BLaER1 treated with 17β-estradiol and CSF1 and Interleukin-3, amounts not matched to agents 10 nM and 100 nM (cell line): ENCODE data around the gene CD6.
A peak's percentile ranks its signal among the peaks of the same experiment; 100 is the strongest.
"Not testable (repeated sequence)": the region's sequence is repeated elsewhere in the genome, so short reads cannot be mapped to it uniquely, and the experiment has no call there.

Experiments used
- H3K27ac ChIP-seq, 11 experiments: shearing (Covaris generic); formaldehyde crosslinking; 2 replicates each; pipeline ENCODE4 v1.8.1; 2022
- H3K27me3 ChIP-seq, 11 experiments: shearing (Covaris generic); formaldehyde crosslinking; 2 replicates each; pipeline ENCODE4 v1.8.1; 2022
- H3K36me3 ChIP-seq, 11 experiments: shearing (Covaris generic); formaldehyde crosslinking; 2 replicates each; pipeline ENCODE4 v1.8.1; 2022
- H3K4me1 ChIP-seq, 10 experiments: shearing (Covaris generic); formaldehyde crosslinking; 2 replicates each; pipeline ENCODE4 v1.8.1; 2022
- H3K4me2 ChIP-seq, 11 experiments: shearing (Covaris generic); formaldehyde crosslinking; 2 replicates each; pipeline ENCODE4 v1.8.1; 2022
- H3K4me3 ChIP-seq, 10 experiments: shearing (Covaris generic); formaldehyde crosslinking; 2 replicates each; pipeline ENCODE4 v1.8.1; 2022
- H3K9ac ChIP-seq, 11 experiments: shearing (Covaris generic); formaldehyde crosslinking; 2 replicates each; pipeline ENCODE4 v1.8.1; 2022
- H3K9me3 ChIP-seq, 11 experiments: shearing (Covaris generic); formaldehyde crosslinking; replicated peaks in 1 of 11; 2 replicates each; pipeline ENCODE4 v1.8.1; 2022
- H4K20me1 ChIP-seq, 11 experiments: shearing (Covaris generic); formaldehyde crosslinking; 2 replicates each; pipeline ENCODE4 v1.8.1; 2022
- Cebpa-rat ChIP-seq, 11 experiments: shearing (Covaris generic); IDR thresholded peaks; 2 replicates each; pipeline ENCODE4 v1.8.1; 2022

The CD6 gene

GRCh38 chr11:60964801-60965200 is 6.7 kb upstream of the CD6 start:
- TF ChIP-seq Cebpa-rat (IDR thresholded peaks at IDR 0.05), result no peak
- Histone ChIP-seq H3K4me1 (peaks cover 4 to 10% (median 7%) of the 10 kb centered on the region in 10 experiments; a peak in 17 of 20 replicates), H3K9me3 (peaks cover 6 to 17% (median 11%) of the 10 kb centered on the region in 11 experiments; a peak in 15 of 22 replicates), H3K4me2 (no peak overlapping the region), H3K27ac (no peak overlapping the region), H3K36me3 (no peaks in the 10 kb centered on the region), H4K20me1 (no peaks in the 10 kb centered on the region), H3K27me3 (no peaks in the 10 kb centered on the region), H3K4me3 (no peak overlapping the region), H3K9ac (no peak overlapping the region)

GRCh38 chr11:60966890-60967289 is 4.6 kb upstream of the CD6 start:
- Histone ChIP-seq H3K9ac (no peak overlapping the region), H3K9me3 (peaks cover 6 to 17% (median 10%) of the 10 kb centered on the region in 11 experiments; a peak in 15 of 22 replicates), H4K20me1 (no peaks in the 10 kb centered on the region), H3K36me3 (no peaks in the 10 kb centered on the region), H3K4me2 (peak overlapping the region in 3 of 11 experiments; percentile 13 to 54 (median 47); a peak in 4 of 22 replicates), H3K4me1 (peaks cover 15 to 27% (median 16%) of the 10 kb centered on the region in 10 experiments), H3K4me3 (no peak overlapping the region), H3K27ac (no peak overlapping the region), H3K27me3 (peaks cover 0 to 11% (median 6%) of the 10 kb centered on the region in 11 experiments; a peak in 13 of 22 replicates)
- TF ChIP-seq Cebpa-rat (IDR thresholded peaks at IDR 0.05), result no peak

- peaks cover 6 to 17% (median 10%) of the 10 kb centered on the region in 11 experiments; a peak in 15 of 22 replicates for H3K9me3 ChIP-seq
- no peak overlapping the region for H3K27ac ChIP-seq
- peaks cover 11 to 24% (median 19%) of the 10 kb centered on the region in 11 experiments for H3K27me3 ChIP-seq
- H3K4me1 ChIP-seq, result peaks cover 21 to 31% (median 24%) of the 10 kb centered on the region in 10 experiments
- no peaks in the 10 kb centered on the region for H3K36me3 ChIP-seq
- TF ChIP-seq Cebpa-rat (IDR thresholded peaks at IDR 0.05), result no peak
- no peak overlapping the region for H3K9ac ChIP-seq
- H4K20me1 ChIP-seq, result 0 out of 22 replicates have a peak, but pooled peaks cover 0 to 4% (median 0%) of the 10 kb centered on the region in 11 experiments
- no peak overlapping the region for H3K4me3 ChIP-seq
- no peak overlapping the region for H3K4me2 ChIP-seq
Observed at GRCh38 chr11:60968223-60968622, 3.3 kb upstream of the CD6 start.

- Histone ChIP-seq H3K4me1 (peaks cover 22 to 41% (median 32%) of the 10 kb centered on the region in 10 experiments), H3K36me3 (no peaks in the 10 kb centered on the region), H3K27me3 (peaks cover 20 to 39% (median 31%) of the 10 kb centered on the region in 11 experiments), H4K20me1 (0 out of 22 replicates have a peak, but pooled peaks cover 0 to 4% (median 0%) of the 10 kb centered on the region in 11 experiments), H3K4me3 (no peak overlapping the region), H3K27ac (no peak overlapping the region), H3K9me3 (peaks cover 6 to 17% (median 10%) of the 10 kb centered on the region in 11 experiments; a peak in 15 of 22 replicates), H3K4me2 (peak overlapping the region in 9 of 11 experiments; percentile 28 to 93 (median 81); a peak in 16 of 22 replicates), H3K9ac (no peak overlapping the region)
- no peak for TF ChIP-seq Cebpa-rat (IDR thresholded peaks at IDR 0.05)
Observed at GRCh38 chr11:60970369-60970774, 1.1 kb upstream of the CD6 start.

GRCh38 chr11:60970890-60971289 is 590 bp upstream of the CD6 start:
- H3K4me2 ChIP-seq, result peak overlapping the region in 9 of 11 experiments; percentile 57 to 93 (median 81); a peak in 17 of 22 replicates
- no peak overlapping the region for H3K9ac ChIP-seq
- peaks cover 6 to 17% (median 10%) of the 10 kb centered on the region in 11 experiments; a peak in 15 of 22 replicates for H3K9me3 ChIP-seq

GRCh38 chr11:60972182-60973030 is 926 bp downstream of the CD6 start:
- peaks cover 6 to 15% (median 10%) of the 10 kb centered on the region in 11 experiments; a peak in 15 of 22 replicates for H3K9me3 ChIP-seq
- H3K4me2 ChIP-seq, result peak overlapping the region; percentile 30 to 93 (median 80); a peak in 21 of 22 replicates
- H3K27ac ChIP-seq, result no peak overlapping the region
- H3K27me3 ChIP-seq, result peaks cover 20 to 39% (median 31%) of the 10 kb centered on the region in 11 experiments
- 0 out of 22 replicates have a peak, but pooled peaks cover 0 to 4% (median 0%) of the 10 kb centered on the region in 11 experiments for H4K20me1 ChIP-seq
- H3K4me3 ChIP-seq, result no peak overlapping the region
- no peak overlapping the region; a peak in 1 of 22 replicates for H3K9ac ChIP-seq
- TF ChIP-seq Cebpa-rat (IDR thresholded peaks at IDR 0.05), result no peak
- no peaks in the 10 kb centered on the region for H3K36me3 ChIP-seq
- H3K4me1 ChIP-seq, result peaks cover 23 to 53% (median 42%) of the 10 kb centered on the region in 10 experiments

More at GRCh38 chr11:60970890-60971289, 590 bp upstream of the CD6 start:
- no peak overlapping the region for H3K27ac ChIP-seq
- no peak overlapping the region for H3K4me3 ChIP-seq
- H3K36me3 ChIP-seq, result no peaks in the 10 kb centered on the region
- TF ChIP-seq Cebpa-rat (IDR thresholded peaks at IDR 0.05), result no peak
- H3K27me3 ChIP-seq, result peaks cover 20 to 39% (median 31%) of the 10 kb centered on the region in 11 experiments
- H3K4me1 ChIP-seq, result peaks cover 22 to 41% (median 32%) of the 10 kb centered on the region in 10 experiments
- H4K20me1 ChIP-seq, result 0 out of 22 replicates have a peak, but pooled peaks cover 0 to 4% (median 0%) of the 10 kb centered on the region in 11 experiments

GRCh38 chr11:60973699-60974098 is 2.2 kb downstream of the CD6 start:
- H3K27ac ChIP-seq, result no peak overlapping the region
- H3K4me2 ChIP-seq, result peak overlapping the region in 8 of 11 experiments; percentile 0 to 47 (median 26); a peak in 11 of 22 replicates

GRCh38 chr11:60974316-60974715 is 2.8 kb downstream of the CD6 start:
- not testable (repeated sequence) for H3K36me3 ChIP-seq, H3K9me3 ChIP-seq, H3K4me3 ChIP-seq, H3K9ac ChIP-seq, H3K27ac ChIP-seq, H4K20me1 ChIP-seq
- H3K4me2 ChIP-seq, result peak overlapping the region in 7 of 11 experiments; percentile 5 to 47 (median 32); a peak in 11 of 22 replicates
- H3K27me3 ChIP-seq, result peaks cover 20 to 39% (median 31%) of the 10 kb centered on the region in 11 experiments
- peaks cover 42 to 72% (median 61%) of the 10 kb centered on the region in 10 experiments for H3K4me1 ChIP-seq

More at GRCh38 chr11:60973699-60974098, 2.2 kb downstream of the CD6 start:
- Histone ChIP-seq H3K9ac (no peak overlapping the region), H4K20me1 (0 out of 22 replicates have a peak, but pooled peaks cover 0 to 4% (median 0%) of the 10 kb centered on the region in 11 experiments), H3K4me1 (peaks cover 36 to 66% (median 55%) of the 10 kb centered on the region in 10 experiments), H3K36me3 (no peaks in the 10 kb centered on the region), H3K27me3 (peaks cover 20 to 39% (median 31%) of the 10 kb centered on the region in 11 experiments), H3K4me3 (no peak overlapping the region), H3K9me3 (peaks cover 0 to 4% (median 1%) of the 10 kb centered on the region in 11 experiments; a peak in 10 of 22 replicates)
- no peak for TF ChIP-seq Cebpa-rat (IDR thresholded peaks at IDR 0.05)
